HepG2 (cell line): ENCODE results near the gene SPAG4. TPM values are rescaled to one million over a fixed set of nuclear protein-coding genes. Genes with fewer than 3 reads are reported as not detected.

Experiments
- ATF2 ChIP-seq: sonication (generic); formaldehyde crosslinking; IDR thresholded peaks from 2 replicates; pipeline ENCODE4 v1.4.0; 2020; ENCODE audit warnings: missing genetic modification reagents
- CCAR2 ChIP-seq: fragments of 200-400 bp; formaldehyde crosslinking; optimal IDR thresholded peaks from 2 replicates; pipeline ENCODE3; 2018; ENCODE audit warnings: low read depth, mild to moderate bottlenecking, low read length, moderate library complexity
- ETV6 ChIP-seq: sonication (generic); formaldehyde crosslinking; conservative IDR thresholded peaks from 2 replicates; pipeline ENCODE4 v1.4.0; 2020; ENCODE audit warnings: missing genetic modification reagents
- GFI1 ChIP-seq: sonication (generic); formaldehyde crosslinking; IDR thresholded peaks from 2 replicates; pipeline ENCODE4 v1.5.0; 2020; ENCODE audit warnings: missing genetic modification reagents, mild to moderate bottlenecking, borderline replicate concordance
- HMGA1 ChIP-seq: sonication (generic); formaldehyde crosslinking; conservative IDR thresholded peaks from 2 replicates; pipeline ENCODE4 v1.4.0; 2020; ENCODE audit warnings: missing genetic modification reagents
- KAT8 ChIP-seq: IDR thresholded peaks from 2 replicates; pipeline ENCODE4 v1.6.1; 2016; ENCODE audit warnings: missing genetic modification reagents, missing compliant biosample characterization
- KDM5A ChIP-seq: fragments of 200-600 bp; sonication (generic); IDR thresholded peaks from 2 replicates; pipeline ENCODE4 v1.7.0; 2018; ENCODE audit warnings: antibody characterized with exemption, mild to moderate bottlenecking, low read length, borderline replicate concordance
- KMT2A ChIP-seq: sonication (generic); formaldehyde crosslinking; IDR thresholded peaks from 2 replicates; pipeline ENCODE4 v1.4.0; 2020; ENCODE audit warnings: missing genetic modification reagents
- NFYC ChIP-seq: IDR thresholded peaks from 2 replicates; pipeline ENCODE4 v1.6.1; 2016; ENCODE audit warnings: missing genetic modification reagents, missing compliant biosample characterization
- RFXAP ChIP-seq: sonication (generic); formaldehyde crosslinking; IDR thresholded peaks from 2 replicates; pipeline ENCODE4 v1.4.0; 2020; ENCODE audit warnings: missing genetic modification reagents, borderline replicate concordance
- RXRB ChIP-seq: IDR thresholded peaks from 2 replicates; pipeline ENCODE4 v1.6.1; 2016; ENCODE audit warnings: borderline replicate concordance, missing genetic modification reagents, missing compliant biosample characterization
- SMARCC2 ChIP-seq: fragments of 450-650 bp; IDR thresholded peaks from 2 replicates; pipeline ENCODE4 v1.6.1; 2017; ENCODE audit warnings: antibody characterized with exemption, mild to moderate bottlenecking
- TCF7L2 ChIP-seq: IDR thresholded peaks from 2 replicates; pipeline ENCODE4 v1.6.1; 2011; ENCODE audit warnings: mild to moderate bottlenecking, low read depth, low read length, moderate library complexity
- U2AF2 ChIP-seq: fragments of 200-400 bp; formaldehyde crosslinking; IDR thresholded peaks from 2 replicates; pipeline ENCODE4 v1.6.1; 2017; ENCODE audit warnings: low read depth, mild to moderate bottlenecking, low read length
- ZNF556 ChIP-seq: sonication (generic); formaldehyde crosslinking; IDR thresholded peaks from 2 replicates; pipeline ENCODE4 v1.4.0; 2020; ENCODE audit warnings: mild to moderate bottlenecking, missing genetic modification reagents, borderline replicate concordance
- ZNF563 ChIP-seq: sonication (generic); formaldehyde crosslinking; IDR thresholded peaks from 2 replicates; pipeline ENCODE4 v1.8.0; 2022; ENCODE audit warnings: mild to moderate bottlenecking, moderate library complexity, missing genetic modification reagents
- ZNF614 ChIP-seq: IDR thresholded peaks from 2 replicates; pipeline ENCODE4 v1.6.1; 2018; ENCODE audit warnings: missing biosample characterization, missing genetic modification reagents, inconsistent platforms, borderline replicate concordance
- ZNF616 ChIP-seq: sonication (generic); formaldehyde crosslinking; IDR thresholded peaks from 2 replicates; pipeline ENCODE4 v1.5.0; 2020; ENCODE audit warnings: low read depth, mild to moderate bottlenecking, missing genetic modification reagents
- ZNF619 ChIP-seq: sonication (generic); formaldehyde crosslinking; IDR thresholded peaks from 2 replicates; pipeline ENCODE4 v1.4.0; 2020; ENCODE audit warnings: mild to moderate bottlenecking, missing genetic modification reagents
- ZNF670 ChIP-seq: sonication (generic); formaldehyde crosslinking; IDR thresholded peaks from 2 replicates; pipeline ENCODE4 v1.8.0; 2022; ENCODE audit warnings: mild to moderate bottlenecking, missing genetic modification reagents, borderline replicate concordance
- ZNF749 ChIP-seq: sonication (generic); formaldehyde crosslinking; IDR thresholded peaks from 2 replicates; pipeline ENCODE4 v1.8.0; 2022; ENCODE audit warnings: mild to moderate bottlenecking, missing genetic modification reagents, moderate library complexity, borderline replicate concordance
- ZNF839 ChIP-seq: sonication (generic); formaldehyde crosslinking; IDR thresholded peaks from 2 replicates; pipeline ENCODE4 v1.4.0; 2020; ENCODE audit warnings: missing genetic modification reagents, mild to moderate bottlenecking, borderline replicate concordance
- ZSCAN9 ChIP-seq: IDR thresholded peaks from 2 replicates; pipeline ENCODE4 v1.6.1; 2016; ENCODE audit warnings: borderline replicate concordance
- polyA plus RNA-seq, 8 experiments: library from polyadenylated mRNA; depleted of rRNA in 3 of 8; stranded (reverse) in 7 of 8; unstranded in 1 of 8; fragments of >200 nt; fragmentation: Illumina TruSeq in 4 of 8; extraction: Trizol in 4 of 8; gene quantifications; 2 replicates each; pipeline versions ENCODE4 v1.2.1 to v1.2.3, GENCODE V29; 2011 to 2016; ENCODE audit warnings: low read depth in 4 of 8, missing spikeins in 1 of 8, mixed read lengths in 1 of 8; ENCODE audit not compliant: insufficient read depth in 1 of 8
- total RNA-seq, 5 experiments: library from RNA; depleted of rRNA; stranded (reverse); fragments of >200 nt; fragmentation: Illumina TruSeq; extraction: Trizol; gene quantifications; 2 replicates each; pipeline ENCODE4 v1.2.3, GENCODE V29; 2016; ENCODE audit warnings: low read depth in 1 of 5
- TF ChIP-seq, protein P1 (sequence below): sonication (generic); formaldehyde crosslinking; conservative IDR thresholded peaks from 2 replicates; pipeline ENCODE4 v1.4.0; 2020; ENCODE audit warnings: missing genetic modification reagents

Gene SPAG4
- total and polyA plus RNA-seq, 2 of the 13 experiments (the other 11 are each of a cell fraction or from before 2014, with no cell fraction given), result 5.8 to 137 TPM

GRCh38 chr20:35619196-35620095 is 3.8 kb downstream of the SPAG4 start (continued):
- TF ChIP-seq RXRB (CRISPR knock-in tag) (no peak; the same call in 1 of the 2 replicates), ZNF619 (CRISPR knock-in tag) (peak; percentile 41; the same call in 1 of the 2 replicates), ATF2 (CRISPR knock-in tag) (peak; percentile 74; the same call in 1 of the 2 replicates), ZNF616 (CRISPR knock-in tag) (no peak), HMGA1 (CRISPR knock-in tag) (no peak), ZNF563 (CRISPR knock-in tag) (peak; percentile 96), ZNF556 (CRISPR knock-in tag) (peak; percentile 94; the same call in 1 of the 2 replicates), TCF7L2 (no peak), KMT2A (CRISPR knock-in tag) (peak; percentile 87), NFYC (CRISPR knock-in tag) (peak; percentile 50), ZNF670 (peak; percentile 88; the same call in 1 of the 2 replicates), ZNF749 (CRISPR knock-in tag) (peak; percentile 49; the same call in 1 of the 2 replicates), U2AF2 (no peak), GFI1 (CRISPR knock-in tag) (peak; percentile 38; the same call in 1 of the 2 replicates), ETV6 (CRISPR knock-in tag) (peak; percentile 33; the same call in 1 of the 2 replicates), ZNF614 (CRISPR knock-in tag) (peak; percentile 97), CCAR2 (no peak), SMARCC2 (no peak), RFXAP (CRISPR knock-in tag) (peak; percentile 91), KDM5A (no peak), ZNF839 (CRISPR knock-in tag) (no peak; the same call in 1 of the 2 replicates), ZSCAN9 (CRISPR knock-in tag) (peak; percentile 73; the same call in 1 of the 2 replicates), KAT8 (CRISPR knock-in tag) (peak; percentile 73; the same call in 1 of the 2 replicates)
- TF ChIP-seq, protein P1, sequence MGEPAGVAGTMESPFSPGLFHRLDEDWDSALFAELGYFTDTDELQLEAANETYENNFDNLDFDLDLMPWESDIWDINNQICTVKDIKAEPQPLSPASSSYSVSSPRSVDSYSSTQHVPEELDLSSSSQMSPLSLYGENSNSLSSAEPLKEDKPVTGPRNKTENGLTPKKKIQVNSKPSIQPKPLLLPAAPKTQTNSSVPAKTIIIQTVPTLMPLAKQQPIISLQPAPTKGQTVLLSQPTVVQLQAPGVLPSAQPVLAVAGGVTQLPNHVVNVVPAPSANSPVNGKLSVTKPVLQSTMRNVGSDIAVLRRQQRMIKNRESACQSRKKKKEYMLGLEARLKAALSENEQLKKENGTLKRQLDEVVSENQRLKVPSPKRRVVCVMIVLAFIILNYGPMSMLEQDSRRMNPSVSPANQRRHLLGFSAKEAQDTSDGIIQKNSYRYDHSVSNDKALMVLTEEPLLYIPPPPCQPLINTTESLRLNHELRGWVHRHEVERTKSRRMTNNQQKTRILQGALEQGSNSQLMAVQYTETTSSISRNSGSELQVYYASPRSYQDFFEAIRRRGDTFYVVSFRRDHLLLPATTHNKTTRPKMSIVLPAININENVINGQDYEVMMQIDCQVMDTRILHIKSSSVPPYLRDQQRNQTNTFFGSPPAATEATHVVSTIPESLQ, result no peak
